H54 (cell line): ENCODE results near the gene ARL6IP4.

ENCODE experiments used
- DNase-seq: peaks from one replicate; pipeline ENCODE4 v3.0.0; 2011; ENCODE audit warnings: low spot score, mixed read lengths; ENCODE audit not compliant: insufficient read length
- FAIRE-seq: peaks from 3 replicates; lab custom pipeline; 2011; peaks lifted over from hg19 to GRCh38; lab: Jason Lieb, UNC
- POLR2A ChIP-seq: IDR thresholded peaks from 2 replicates; pipeline ENCODE4 v1.6.1; 2011; ENCODE audit warnings: low read depth, mild to moderate bottlenecking, low read length

ARL6IP4 gene

GRCh38 chr12:122965321-122965751 is 15.1 kb upstream of the ARL6IP4 start:
- no peak for TF ChIP-seq POLR2A
- DNase-seq (no peak), FAIRE-seq (no peak)

DNA sequence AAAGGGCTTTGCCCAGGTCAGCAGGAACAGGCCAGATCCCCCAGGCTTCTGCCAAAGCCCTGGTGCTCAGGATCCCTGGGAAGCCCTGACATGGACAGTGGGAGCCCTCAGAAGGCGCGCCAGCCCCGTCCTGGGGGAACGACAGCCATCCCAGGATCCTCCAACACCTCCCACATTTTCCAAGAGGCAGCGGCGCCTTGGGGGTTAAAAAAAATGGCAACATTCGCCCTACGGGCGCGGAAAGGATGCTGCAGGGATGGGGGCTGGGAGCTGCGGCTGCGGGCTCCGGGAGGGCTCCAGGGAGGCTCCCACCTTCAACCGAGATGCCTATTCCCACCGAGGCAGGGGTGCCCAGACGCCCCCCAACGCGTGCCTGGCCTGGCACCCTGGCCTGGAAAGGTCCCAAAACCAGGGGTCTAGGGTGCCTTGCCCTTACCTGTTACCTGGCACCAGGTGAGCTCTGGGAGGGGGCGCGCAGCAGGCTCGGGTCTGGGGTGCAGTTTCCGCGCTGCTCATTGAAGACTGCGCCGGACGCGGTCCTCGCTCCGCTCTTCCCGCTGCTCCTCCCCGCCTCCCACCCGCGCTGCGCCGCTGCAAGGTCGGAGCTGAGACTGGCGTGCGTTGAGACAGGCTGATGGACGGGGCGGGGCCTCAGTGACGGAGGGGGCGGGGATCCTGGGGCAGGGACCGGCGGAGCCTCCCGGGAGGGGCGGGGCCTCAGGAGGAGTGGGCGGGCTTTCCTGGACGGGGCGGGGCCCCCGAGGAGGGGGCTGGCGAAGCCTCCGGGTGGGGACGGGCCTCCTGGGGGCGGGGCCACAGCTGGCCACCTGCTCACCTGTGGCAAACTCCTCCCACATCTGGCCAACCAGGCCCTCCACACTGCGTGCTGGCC is 14.4 kb upstream of the ARL6IP4 start, which contains the start of gene ABCB9:
Gene ABCB9 (minus strand): TSS at position 613 of the 892 bp plus-strand sequence. CDS start 6,228 bp downstream, outside the sequence.
- FAIRE-seq: peak; percentile 43
- peak; percentile 95 for DNase-seq
- peak; percentile 83 for TF ChIP-seq POLR2A

DNA sequence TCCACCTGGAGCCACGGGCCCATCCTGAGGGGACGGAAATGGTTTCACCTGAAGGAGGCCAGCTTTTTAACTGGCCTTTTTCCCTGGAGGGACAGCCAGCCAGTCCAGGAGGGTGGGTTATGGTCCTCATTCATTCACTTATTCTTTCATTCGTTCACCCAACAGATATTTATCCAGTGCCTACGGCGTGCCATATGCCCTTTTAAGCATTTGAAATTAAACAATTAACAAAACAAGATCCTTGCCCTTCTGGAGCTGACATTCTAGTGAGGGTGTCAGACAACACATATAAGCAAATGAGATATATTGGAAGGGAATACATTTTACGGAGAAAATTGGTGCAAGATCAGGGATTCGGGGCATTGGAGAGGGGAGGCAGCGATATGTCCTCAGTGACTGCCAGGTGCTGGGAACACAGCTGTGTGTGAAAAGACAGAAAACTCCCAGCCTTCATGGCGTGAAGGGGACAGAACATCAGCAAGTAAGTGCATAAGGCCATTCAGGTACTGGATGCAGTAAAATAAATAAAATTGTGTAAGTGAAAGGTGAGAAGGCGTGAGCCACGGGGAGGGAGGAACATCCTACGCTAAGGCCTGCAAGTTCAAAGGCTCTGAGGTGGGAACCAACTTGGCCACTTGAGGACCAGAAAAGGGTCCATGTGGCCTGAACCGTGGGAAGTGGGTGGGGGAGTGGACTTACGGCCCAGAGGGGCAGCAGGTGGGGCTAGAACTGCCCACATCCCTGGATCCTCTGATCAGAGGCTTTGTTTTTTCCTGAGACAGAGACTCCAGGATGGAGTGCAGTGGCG is 13.5 kb upstream of the ARL6IP4 start:
- DNase-seq: no peak
- TF ChIP-seq POLR2A: no peak
- FAIRE-seq: no peak

DNA sequence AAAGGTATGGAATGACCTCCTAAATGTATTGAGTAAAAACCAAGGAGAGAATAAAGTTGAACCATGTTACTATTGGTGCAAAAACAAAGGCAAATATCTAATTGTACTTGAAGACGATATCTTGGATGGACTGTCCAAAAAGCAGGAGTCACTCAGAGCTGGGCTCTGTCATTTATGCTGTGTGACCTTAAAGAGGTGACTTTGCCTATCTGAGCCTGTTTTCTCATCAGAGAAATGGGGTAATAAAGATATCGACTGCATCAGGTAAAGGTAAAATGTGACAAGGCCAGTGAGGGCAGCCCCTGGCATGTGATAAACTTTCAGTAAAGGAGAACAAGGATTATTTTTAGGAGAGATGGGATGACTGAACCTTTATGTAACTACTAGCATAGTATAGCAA is 12.4 kb upstream of the ARL6IP4 start:
- DNase-seq (no peak), FAIRE-seq (no peak)
- no peak for TF ChIP-seq POLR2A

DNA sequence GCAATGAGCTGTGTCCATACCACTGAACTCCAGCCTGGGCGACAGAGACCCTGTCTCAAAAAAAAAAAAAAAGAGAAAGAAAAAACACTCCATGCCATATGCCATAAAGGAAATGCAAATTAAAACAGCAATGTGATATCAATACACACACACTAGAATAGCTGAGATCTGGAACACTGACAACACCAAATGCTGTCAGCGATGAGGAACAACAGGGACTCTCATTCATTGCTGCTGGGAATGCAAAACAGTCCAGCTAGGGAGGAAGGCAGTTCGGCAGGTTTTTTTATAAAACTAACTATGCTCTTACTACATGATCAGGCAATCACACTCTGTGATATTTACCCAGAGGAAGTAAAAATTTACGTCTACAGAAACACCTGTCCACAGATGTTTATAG is 10.8 kb upstream of the ARL6IP4 start:
- DNase-seq (no peak), FAIRE-seq (no peak)

DNA sequence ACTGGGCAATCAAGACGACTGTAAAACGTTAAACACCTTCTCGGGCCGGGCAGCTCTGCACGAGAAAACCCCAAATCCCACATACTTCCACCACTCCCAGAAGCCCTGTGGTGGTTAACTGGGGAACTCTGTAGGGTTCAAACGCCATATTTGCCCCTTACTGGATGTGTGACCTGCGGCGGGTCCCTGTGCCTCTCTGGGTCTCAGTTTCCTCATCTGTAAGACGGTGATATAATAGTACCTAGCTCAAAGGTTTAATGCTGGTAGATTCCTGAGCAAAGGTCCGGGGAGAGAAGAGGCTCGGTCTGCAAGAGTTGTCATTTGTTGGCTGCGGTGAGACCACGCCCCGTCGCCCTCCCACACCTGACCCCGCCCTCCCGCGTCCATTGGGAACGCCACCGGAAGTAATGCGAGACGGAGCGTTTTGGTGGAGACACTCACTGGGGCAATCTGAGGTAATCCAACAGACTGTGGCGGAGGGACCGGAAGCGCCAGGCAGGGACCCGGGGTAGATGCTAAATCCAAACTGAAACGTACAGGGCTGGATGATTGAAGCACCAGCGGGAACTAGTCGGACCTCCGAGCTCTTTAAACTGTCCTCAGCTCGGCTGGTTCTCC is 6.1 kb upstream of the ARL6IP4 start:
- TF ChIP-seq POLR2A: no peak
- peak; percentile 69 for FAIRE-seq
- DNase-seq: peak; percentile 83

More for the DNA sequence above, 10.8 kb upstream of the ARL6IP4 start:
- TF ChIP-seq POLR2A: no peak

DNA sequence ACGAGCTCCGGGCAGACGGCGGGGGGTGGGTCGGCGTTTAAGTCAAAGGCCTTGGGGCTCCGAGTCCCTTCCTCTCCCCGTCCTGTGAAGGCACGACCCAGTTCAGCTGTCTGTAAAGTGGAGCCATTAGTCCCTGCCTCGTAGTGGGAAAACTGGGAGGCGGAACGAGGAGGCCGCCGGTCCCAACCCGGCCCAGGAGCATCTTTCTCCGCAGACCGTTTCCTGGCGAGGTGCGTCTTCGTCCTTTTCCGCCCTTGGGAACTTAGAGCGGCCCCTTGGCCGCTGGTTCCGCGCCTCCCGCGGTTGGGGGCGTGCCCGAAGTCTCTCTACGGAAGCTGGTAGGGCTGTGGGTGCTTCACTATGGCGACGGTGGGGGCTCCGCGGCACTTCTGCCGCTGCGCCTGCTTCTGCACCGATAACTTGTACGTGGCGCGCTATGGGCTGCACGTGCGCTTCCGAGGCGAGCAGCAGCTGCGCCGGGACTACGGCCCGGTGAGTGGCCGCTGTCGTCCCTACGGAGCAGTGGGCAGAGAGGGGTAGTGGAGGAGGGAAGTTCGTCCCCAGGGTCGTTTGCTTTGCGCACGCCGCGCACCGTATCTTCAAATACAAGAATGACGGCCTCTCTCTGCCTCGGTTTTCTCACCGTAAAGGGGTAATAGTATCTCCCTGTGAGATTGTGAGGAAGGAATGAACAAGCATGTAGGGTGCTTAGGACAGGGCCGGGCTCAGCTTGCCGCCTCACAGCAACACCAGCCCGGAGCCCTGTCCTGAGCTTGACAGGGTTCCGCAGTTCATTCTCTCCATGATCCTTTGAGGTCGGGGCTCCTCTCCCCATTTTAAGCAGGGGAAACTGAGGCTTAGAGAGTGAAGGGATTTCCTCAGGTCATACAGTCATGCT is 5.3 kb upstream of the ARL6IP4 start, which contains the start of gene OGFOD2:
Gene OGFOD2 (plus strand): TSS at position 353 of the 898 bp plus-strand sequence. CDS start 8 bp downstream, at position 361.
- DNase-seq (peak; percentile 91), FAIRE-seq (no peak)
- TF ChIP-seq POLR2A: peak; percentile 56; the same call in 1 of the 2 replicates

- DNase-seq: no peak
- FAIRE-seq: no peak
- TF ChIP-seq POLR2A: no peak
These were observed 4.5 kb upstream of the ARL6IP4 start for GRCh38 chr12:122975790-122976647.

DNA sequence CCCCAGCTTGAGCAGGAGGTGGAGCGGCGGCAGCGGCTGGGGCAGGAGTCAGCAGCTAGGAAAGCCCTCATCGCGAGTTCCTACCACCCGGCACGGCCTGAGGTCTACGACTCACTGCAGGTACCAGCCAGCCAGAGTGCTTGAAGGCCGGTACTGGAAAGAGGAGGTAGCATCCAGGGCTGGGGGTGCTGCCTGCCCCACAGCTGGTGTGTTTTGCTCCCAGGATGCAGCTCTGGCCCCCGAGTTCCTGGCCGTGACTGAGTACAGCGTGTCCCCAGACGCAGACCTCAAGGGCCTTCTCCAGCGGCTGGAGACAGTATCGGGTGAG is 3.9 kb upstream of the ARL6IP4 start:
- FAIRE-seq: no peak
- no peak for TF ChIP-seq POLR2A
- DNase-seq: no peak

DNA sequence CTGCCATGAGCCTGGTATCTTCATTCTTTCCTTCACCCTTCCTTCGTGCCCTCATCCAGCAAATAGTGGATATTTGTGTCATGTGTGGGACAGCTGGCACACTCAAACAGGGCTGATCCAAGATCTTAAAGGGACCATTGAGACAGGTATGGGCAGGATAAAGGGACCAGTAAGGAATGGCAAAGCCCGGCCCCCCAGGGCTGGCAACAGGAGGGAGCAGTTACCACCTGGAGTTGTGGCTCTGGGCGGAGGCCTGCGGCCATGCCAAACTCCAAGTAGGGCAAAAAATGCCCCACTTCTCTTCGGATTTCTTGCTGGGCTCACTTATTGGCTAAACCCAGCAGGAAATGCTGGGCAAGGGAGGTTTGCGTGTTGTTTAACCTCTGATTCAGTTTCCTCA is 3.3 kb upstream of the ARL6IP4 start:
- no peak for DNase-seq
- FAIRE-seq: no peak
- TF ChIP-seq POLR2A: no peak

DNA sequence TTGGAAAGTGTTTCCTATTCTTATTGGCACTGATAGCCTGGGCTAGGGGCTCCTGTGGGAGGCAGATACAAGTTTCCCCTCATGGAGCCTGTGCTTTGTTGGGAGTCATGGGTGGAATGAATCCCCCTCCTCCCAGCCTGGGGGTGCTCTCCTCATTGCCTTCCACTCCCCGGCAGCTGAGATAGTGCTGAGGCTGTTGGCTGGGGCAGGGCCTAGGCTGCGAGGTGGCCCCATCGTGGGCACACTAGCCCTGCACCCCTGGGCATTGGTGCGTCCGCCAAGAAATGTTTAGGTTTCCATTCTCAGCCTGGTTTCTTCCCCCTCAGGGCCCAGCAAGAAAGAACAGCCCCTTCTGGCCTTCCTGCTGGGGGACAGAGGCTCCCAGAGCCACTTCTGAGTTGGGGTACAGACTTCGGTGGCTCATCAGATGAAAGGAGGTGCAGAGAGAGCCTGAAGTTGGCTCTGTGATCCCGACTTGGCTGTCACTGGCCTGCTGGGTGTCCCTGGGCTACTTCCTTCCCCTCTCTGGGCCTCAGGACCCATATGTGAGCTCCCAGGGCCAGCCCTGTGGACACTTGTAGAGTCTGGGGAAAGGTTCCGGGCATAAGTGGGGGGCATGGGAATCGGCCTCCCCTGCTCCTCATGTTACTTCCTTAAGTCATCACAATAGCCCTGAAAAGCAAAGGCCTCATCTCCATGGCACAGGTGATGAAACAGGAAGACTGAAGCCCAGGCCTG is 2.7 kb upstream of the ARL6IP4 start:
- no peak for DNase-seq
- FAIRE-seq: no peak
- no peak for TF ChIP-seq POLR2A
